Ishikawa (cell line): ENCODE results near the gene CLEC11A.

Source experiments
- CEBPB ChIP-seq: IDR thresholded peaks from 2 replicates; pipeline ENCODE4 v1.6.1; 2012
- CREB1 ChIP-seq: IDR thresholded peaks from 2 replicates; pipeline ENCODE4 v1.6.1; 2012; ENCODE audit warnings: low read depth
- EGR1 ChIP-seq: IDR thresholded peaks from 2 replicates; pipeline ENCODE4 v1.6.1; 2012
- EP300 ChIP-seq: IDR thresholded peaks from 2 replicates; pipeline ENCODE4 v1.6.1; 2012; ENCODE audit warnings: borderline replicate concordance
- FOXM1 ChIP-seq: IDR thresholded peaks from 2 replicates; pipeline ENCODE4 v1.6.1; 2012; ENCODE audit warnings: low read depth, borderline replicate concordance
- MAX ChIP-seq: IDR thresholded peaks from 2 replicates; pipeline ENCODE4 v1.6.1; 2012
- NFIC ChIP-seq: IDR thresholded peaks from 2 replicates; pipeline ENCODE4 v1.6.1; 2012
- RAD21 ChIP-seq: IDR thresholded peaks from 2 replicates; pipeline ENCODE4 v1.6.1; 2012; ENCODE audit warnings: low read depth
- REST ChIP-seq: IDR thresholded peaks from 2 replicates; pipeline ENCODE4 v1.6.1; 2012; ENCODE audit warnings: low read depth, mild to moderate bottlenecking
- TAF1 ChIP-seq: IDR thresholded peaks from 2 replicates; pipeline ENCODE4 v1.6.1; 2012; ENCODE audit warnings: low read depth, mild to moderate bottlenecking
- TCF12 ChIP-seq: IDR thresholded peaks from 2 replicates; pipeline ENCODE4 v1.6.1; 2012; ENCODE audit warnings: low read depth
- TEAD4 ChIP-seq: IDR thresholded peaks from 2 replicates; pipeline ENCODE4 v1.6.1; 2012
- USF1 ChIP-seq: IDR thresholded peaks from 2 replicates; pipeline ENCODE4 v1.6.1; 2012
- YY1 ChIP-seq: IDR thresholded peaks from 2 replicates; pipeline ENCODE4 v1.6.1; 2012; ENCODE audit warnings: low read depth
- ZBTB7A ChIP-seq: IDR thresholded peaks from 2 replicates; pipeline ENCODE4 v1.6.1; 2012; ENCODE audit warnings: low read depth

The CLEC11A gene

GRCh38 chr19:50741179-50741933, 18.2 kb downstream of the CLEC11A start:
- TF ChIP-seq CREB1 (no peak), EP300 (no peak), EGR1 (no peak), MAX (no peak), YY1 (no peak), CEBPB (no peak), ZBTB7A (no peak), REST (no peak), USF1 (no peak), RAD21 (no peak), TEAD4 (no peak), NFIC (no peak)

- TF ChIP-seq NFIC (no peak), CREB1 (no peak), EP300 (no peak), USF1 (no peak)
These were observed 20.4 kb downstream of the CLEC11A start for GRCh38 chr19:50743537-50743936.

- 0 out of 2 replicates have a peak, but pooled peaks have one; percentile 19 for TF ChIP-seq USF1
- no peak for TF ChIP-seq TAF1
These were observed 22.1 kb downstream of the CLEC11A start for GRCh38 chr19:50745221-50745620.

- TF ChIP-seq FOXM1, result no peak
These were observed 26.3 kb downstream of the CLEC11A start for GRCh38 chr19:50749490-50749889.

GRCh38 chr19:50750010-50750409, 26.8 kb downstream of the CLEC11A start:
- no peak for TF ChIP-seq USF1
- TF ChIP-seq EGR1, result no peak
- no peak for TF ChIP-seq REST
- no peak for TF ChIP-seq TEAD4
- no peak for TF ChIP-seq FOXM1
- TF ChIP-seq EP300, result no peak
- no peak for TF ChIP-seq CREB1
- no peak for TF ChIP-seq NFIC
- no peak for TF ChIP-seq ZBTB7A
- no peak for TF ChIP-seq TAF1
- TF ChIP-seq RAD21, result no peak
- no peak for TF ChIP-seq MAX
- TF ChIP-seq TCF12, result no peak

GRCh38 chr19:50753879-50754278, 30.7 kb downstream of the CLEC11A start:
- TF ChIP-seq CREB1 (no peak), USF1 (no peak), EGR1 (no peak), MAX (no peak)
